GM21786 (cell line): ENCODE results near the gene ODAD4.

Source experiments
- ATAC-seq: cut with Tn5 transposase; IDR thresholded peaks from one replicate; pipeline ENCODE4 v1.9.1; 2021; ENCODE audit not compliant: unreplicated experiment

ODAD4 gene

GRCh38 chr17:41939044-41939692 is 8.8 kb downstream of the ODAD4 start:
- no peak for ATAC-seq

DNA sequence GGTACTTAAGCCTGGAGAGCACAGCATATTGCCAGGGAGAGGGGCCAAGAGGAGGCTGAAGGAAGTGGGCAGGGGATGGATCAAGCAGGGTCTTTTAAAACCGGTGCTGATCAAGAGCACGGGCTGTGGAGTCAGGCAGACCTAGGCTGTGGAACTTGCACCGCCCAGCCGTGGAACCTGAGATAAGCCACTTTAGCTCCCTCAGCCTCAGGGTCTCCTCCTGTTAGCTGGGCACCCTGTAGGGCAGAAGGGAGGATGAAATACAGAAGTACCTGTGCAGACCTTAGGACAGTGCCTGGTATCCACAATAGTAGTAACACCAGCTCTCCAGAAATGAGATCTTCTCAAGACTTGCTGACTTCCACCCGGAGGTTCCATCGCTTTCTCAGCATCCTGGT is 9.3 kb downstream of the ODAD4 start:
- no peak for ATAC-seq

- no peak for ATAC-seq
Observed at GRCh38 chr17:41941168-41941567, 10.8 kb downstream of the ODAD4 start.

DNA sequence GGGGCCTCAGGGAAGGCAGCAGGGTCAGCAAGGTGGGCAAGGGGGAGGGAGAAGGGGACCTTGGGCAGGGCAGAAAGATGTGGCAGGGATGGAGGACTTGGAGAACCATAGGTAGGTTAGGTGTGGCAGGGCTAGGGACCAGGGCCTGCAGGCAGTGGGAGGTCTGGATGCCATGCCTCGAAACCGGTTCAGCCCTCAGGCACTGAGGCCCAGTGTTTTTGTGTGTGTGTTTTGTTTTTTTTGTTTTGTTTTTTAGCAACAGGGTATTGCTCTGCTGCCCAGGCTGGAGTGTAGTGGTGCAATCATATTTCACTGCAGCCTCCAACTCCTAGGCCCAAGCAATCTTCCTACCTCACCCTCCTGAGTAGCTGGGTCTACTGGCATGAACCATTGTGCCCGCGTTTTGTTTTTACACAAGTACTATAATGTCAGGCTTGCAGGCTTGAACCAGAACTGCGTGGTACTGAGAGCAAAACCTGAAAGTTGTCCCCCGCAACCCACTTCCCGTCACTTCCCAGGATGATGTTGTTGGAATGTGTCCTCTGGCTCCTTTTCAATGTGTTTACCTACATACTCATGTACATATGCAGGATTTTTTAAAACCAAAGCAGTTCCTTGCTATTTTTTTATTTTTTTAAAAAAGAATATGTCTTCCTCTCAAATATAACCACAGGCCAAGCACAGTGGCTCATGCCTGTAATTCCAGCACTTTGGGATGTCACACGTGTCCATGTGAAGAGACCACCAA is 12.4 kb downstream of the ODAD4 start:
- ATAC-seq: no peak

GRCh38 chr17:41943492-41943891 is 13.1 kb downstream of the ODAD4 start:
- no peak for ATAC-seq

DNA sequence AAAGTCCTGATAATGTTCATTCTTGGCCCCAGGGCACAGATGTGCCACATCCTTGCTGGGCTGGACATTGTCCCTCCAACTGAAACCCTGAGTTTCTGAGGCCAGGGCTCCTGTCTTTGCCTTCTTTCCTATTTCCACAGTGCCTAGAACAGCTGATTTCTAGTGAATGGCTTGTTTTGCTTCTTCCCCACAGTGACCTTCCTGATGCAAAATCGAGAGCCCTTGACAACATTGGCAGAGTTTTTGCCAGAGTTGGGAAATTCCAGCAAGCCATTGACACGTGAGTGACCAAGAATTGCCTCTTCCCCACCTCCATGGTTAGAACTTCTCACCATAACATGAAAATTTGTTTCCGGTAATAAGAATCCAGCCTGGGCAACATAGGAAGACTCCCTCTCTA is 14.5 kb downstream of the ODAD4 start:
- no peak for ATAC-seq

DNA sequence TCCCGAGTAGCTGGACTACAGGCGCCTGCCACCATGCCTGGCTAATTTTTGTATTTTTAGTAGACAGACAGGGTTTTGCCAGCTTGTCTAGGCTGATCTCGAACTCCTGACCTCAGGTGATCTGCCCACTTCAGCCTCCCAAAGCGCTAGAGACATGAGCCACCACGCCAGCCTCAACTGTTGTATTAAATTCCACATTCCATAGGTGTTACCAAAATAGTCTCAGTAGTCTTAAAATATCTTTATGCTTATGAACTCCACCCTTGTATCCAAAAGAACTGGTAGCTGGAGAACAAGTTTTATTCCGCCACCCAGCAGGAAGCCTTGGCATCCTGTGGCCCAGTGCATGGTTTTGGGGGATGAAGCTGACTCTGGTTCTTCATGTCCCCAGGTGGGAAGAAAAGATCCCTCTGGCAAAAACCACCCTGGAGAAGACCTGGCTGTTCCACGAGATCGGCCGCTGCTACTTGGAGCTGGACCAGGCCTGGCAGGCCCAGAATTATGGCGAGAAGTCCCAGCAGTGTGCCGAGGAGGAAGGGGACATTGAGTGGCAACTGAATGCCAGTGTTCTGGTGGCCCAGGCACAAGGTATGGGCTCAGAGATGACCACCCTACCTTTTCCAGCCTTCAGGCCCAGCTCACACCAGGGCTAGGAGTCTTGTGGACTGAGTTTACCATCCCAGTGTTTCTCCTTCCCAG is 18.5 kb downstream of the ODAD4 start:
- ATAC-seq: no peak

DNA sequence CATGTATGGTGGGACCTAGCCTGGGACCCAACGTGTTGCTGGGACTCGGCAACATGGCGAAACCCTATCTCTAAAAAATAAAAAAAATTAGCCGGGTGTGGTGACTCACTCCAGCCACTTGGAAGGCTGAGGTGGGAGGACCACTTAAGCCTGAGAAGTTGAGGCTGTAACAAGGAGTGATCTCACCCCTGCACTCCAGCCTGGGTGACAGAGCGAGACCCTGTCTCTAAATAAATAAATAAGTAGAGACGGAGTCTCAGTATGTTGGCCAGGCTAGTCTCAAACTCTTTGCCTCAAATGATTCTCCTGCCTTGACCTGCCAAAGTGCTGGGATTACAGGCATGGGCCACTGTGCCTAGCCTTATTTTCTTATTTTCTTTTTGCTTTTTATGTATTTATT is 26.1 kb downstream of the ODAD4 start:
- no peak for ATAC-seq

GRCh38 chr17:41957031-41957868 is 26.8 kb downstream of the ODAD4 start:
- ATAC-seq: no peak

- ATAC-seq: no peak
Observed at GRCh38 chr17:41957869-41958439, 27.5 kb downstream of the ODAD4 start.

- ATAC-seq: no peak
Observed at GRCh38 chr17:41959030-41959335, 28.6 kb downstream of the ODAD4 start.

- ATAC-seq: no peak
Observed at GRCh38 chr17:41959336-41960095, 29.1 kb downstream of the ODAD4 start.

DNA sequence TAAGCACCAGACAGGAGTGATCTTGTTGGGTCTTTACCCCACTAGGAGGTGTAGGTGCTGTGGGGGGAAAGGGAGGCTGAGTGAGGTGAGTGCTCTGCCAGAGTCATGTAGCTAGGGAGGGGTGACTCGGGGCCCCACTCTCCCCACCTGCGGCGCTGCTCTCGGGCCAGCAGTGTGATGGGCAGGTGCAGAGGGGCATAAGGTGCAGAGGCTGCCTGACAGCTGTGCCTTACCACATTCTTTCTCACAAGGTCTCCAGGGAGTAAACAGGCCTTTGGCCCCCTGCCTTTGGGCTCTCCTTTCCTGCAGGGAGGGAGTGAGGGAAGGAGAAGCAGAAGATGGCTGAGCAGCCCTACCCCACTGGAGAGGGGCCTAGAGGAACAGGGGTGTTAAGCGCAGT is 31.7 kb downstream of the ODAD4 start:
- no peak for ATAC-seq

GRCh38 chr17:41962768-41963434 is 32.5 kb downstream of the ODAD4 start:
- ATAC-seq: no peak

DNA sequence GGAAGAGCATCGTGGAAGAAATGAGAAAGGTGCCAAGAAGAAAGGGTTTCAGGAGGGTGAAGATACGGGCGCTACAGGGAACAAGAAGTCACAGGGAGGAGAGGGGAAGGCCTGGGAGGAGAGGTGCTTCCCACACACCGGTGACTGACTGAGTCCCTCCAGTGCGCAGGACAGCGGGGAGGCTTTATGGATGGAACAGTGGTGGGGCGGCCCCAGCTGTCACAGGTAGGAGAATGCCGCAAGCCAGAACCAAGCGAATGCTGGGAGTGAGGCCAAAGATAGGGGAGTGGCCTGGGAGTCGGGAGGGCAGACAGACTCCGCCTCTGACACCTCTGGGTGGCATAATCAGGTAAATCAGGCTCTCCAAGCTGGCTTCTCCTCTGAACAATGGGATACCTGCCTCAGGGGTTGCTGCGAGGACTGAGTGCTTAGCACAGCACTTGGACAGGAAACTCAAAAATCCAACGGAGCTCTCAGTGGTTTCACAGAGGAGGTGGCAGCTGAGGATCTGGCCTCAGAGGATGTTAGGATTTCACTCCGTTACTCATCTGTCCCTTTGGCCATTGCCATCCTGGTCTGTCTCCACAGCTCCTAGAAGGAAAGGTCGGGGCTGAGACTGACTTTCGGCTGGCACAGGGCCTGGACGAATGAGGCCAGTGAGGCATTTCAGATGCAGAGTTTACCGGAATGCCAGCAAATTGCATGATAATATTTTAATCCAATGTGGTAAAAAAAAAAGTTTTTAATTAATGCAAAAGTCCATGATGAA is 35.5 kb downstream of the ODAD4 start:
- peak; percentile 40 for ATAC-seq

DNA sequence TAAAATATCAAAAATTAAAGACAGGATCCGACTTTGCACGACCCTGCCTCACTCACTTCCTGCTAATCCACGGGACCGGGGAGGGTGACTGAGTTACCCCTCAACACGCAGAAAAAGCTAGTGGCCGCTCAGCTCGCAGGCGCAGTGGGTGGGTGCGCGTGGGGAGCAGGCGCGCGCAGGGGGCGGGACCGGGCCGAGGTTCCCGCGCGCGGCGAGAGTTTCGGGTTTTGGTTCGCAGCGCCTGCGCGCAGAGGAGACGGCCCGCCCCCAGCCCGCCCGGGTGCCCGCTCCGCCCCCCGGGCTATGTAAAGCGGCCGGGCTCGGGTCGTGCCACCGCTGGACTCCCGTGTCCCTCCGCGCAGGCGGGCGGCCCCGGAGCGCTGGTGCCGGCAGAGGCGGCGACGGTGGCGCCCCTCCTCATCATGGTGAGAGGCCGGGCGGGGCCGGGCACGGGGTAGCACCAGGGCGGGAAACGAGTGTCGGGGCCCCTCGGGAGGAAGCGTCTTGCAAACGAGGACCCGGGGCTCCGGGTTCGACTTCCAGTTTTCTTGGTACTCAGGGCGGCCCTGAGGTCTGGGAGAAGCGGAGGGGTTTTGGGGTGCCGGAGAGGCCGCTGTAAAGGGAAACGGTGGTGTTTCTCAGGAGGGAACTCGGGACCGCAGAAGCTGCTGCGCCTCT is 36.2 kb downstream of the ODAD4 start, which contains the start of gene CNP:
Gene CNP, plus strand, starts transcription at position 333 of the 678 bp plus-strand sequence. Its CDS starts 90 bp downstream, at position 423.
- ATAC-seq: peak; percentile 45

- no peak for ATAC-seq
Observed at GRCh38 chr17:41967141-41967920, 36.9 kb downstream of the ODAD4 start.
